Neural progenitor cell (in vitro differentiated cells): ENCODE data around the gene LRRC74A. TPM values are rescaled to one million over a fixed set of nuclear protein-coding genes. Genes with fewer than 3 reads are reported as not detected.

Source experiments
- DNase-seq: peaks from one replicate; pipeline ENCODE4 v3.0.0-alpha.2; 2016; ENCODE audit warnings: low spot score
- H2AFZ ChIP-seq: fragments of 200-600 bp; sonication (generic); replicated peaks from 2 replicates; pipeline ENCODE4 v1.6.1; 2016; ENCODE audit warnings: antibody characterized with exemption
- H3F3A ChIP-seq: fragments of 200-600 bp; sonication (generic); 2 replicates; pipeline ENCODE4 v1.6.1; 2016; ENCODE audit warnings: antibody characterized with exemption, low read depth
- H3K27ac ChIP-seq: fragments of 200-600 bp; sonication (generic); 2 replicates; pipeline ENCODE4 v1.5.1; 2016; ENCODE audit warnings: mild to moderate bottlenecking
- H3K27me3 ChIP-seq: fragments of 200-600 bp; sonication (generic); 2 replicates; pipeline ENCODE4 v1.6.1; 2016; ENCODE audit warnings: mild to moderate bottlenecking, moderate library complexity
- H3K36me3 ChIP-seq: fragments of 200-600 bp; sonication (generic); 2 replicates; pipeline ENCODE4 v1.5.1; 2016
- H3K4me1 ChIP-seq: fragments of 200-600 bp; sonication (generic); 2 replicates; pipeline ENCODE4 v1.6.1; 2016; ENCODE audit warnings: mixed run types
- H3K4me2 ChIP-seq: fragments of 200-600 bp; sonication (generic); 2 replicates; pipeline ENCODE4 v1.6.1; 2016
- H3K4me3 ChIP-seq: fragments of 200-600 bp; sonication (generic); 2 replicates; pipeline ENCODE4 v1.5.1; 2016
- H3K79me2 ChIP-seq: fragments of 200-600 bp; sonication (generic); 2 replicates; pipeline ENCODE4 v1.6.1; 2016; ENCODE audit warnings: low read depth
- H3K9ac ChIP-seq: fragments of 200-600 bp; sonication (generic); 2 replicates; pipeline ENCODE4 v1.6.1; 2016
- H3K9me3 ChIP-seq: fragments of 200-600 bp; sonication (generic); 2 replicates; pipeline ENCODE4 v1.5.1; 2016; ENCODE audit warnings: low read depth
- H4K20me1 ChIP-seq: fragments of 200-600 bp; sonication (generic); 2 replicates; pipeline ENCODE4 v1.6.1; 2016; ENCODE audit warnings: low read depth
- H3K27ac Mint-ChIP-seq: 3 replicates; pipeline ENCODE4 v1.8.0; 2021; ENCODE audit warnings: mixed read lengths
- H3K27me3 Mint-ChIP-seq: 2 replicates; pipeline ENCODE4 v1.8.0; 2022; ENCODE audit warnings: low read depth, mild to moderate bottlenecking, inconsistent platforms, moderate library complexity, mixed read lengths; ENCODE audit not compliant: insufficient read depth
- H3K36me3 Mint-ChIP-seq: 3 replicates; pipeline ENCODE4 v1.8.0; 2021; ENCODE audit warnings: mixed read lengths
- H3K4me1 Mint-ChIP-seq: 3 replicates; pipeline ENCODE4 v1.8.0; 2021; ENCODE audit warnings: mixed read lengths
- H3K4me3 Mint-ChIP-seq: 3 replicates; pipeline ENCODE4 v1.8.0; 2021; ENCODE audit warnings: mild to moderate bottlenecking, moderate library complexity, mixed read lengths
- H3K9me3 Mint-ChIP-seq: 3 replicates; pipeline ENCODE4 v1.8.0; 2020; ENCODE audit warnings: mixed read lengths
- CTCF ChIP-seq: fragments of 200-600 bp; sonication (generic); IDR thresholded peaks from 2 replicates; pipeline ENCODE4 v1.5.1; 2017; ENCODE audit warnings: antibody characterized with exemption, mild to moderate bottlenecking
- EZH2 ChIP-seq: fragments of 200-600 bp; sonication (generic); IDR thresholded peaks from 2 replicates; pipeline ENCODE4 v1.6.1; 2017; ENCODE audit warnings: antibody characterized with exemption, mild to moderate bottlenecking, moderate library complexity
- EZH2phosphoT487 ChIP-seq: fragments of 200-600 bp; sonication (generic); IDR thresholded peaks from 2 replicates; pipeline ENCODE4 v1.6.1; 2017; ENCODE audit warnings: antibody characterized with exemption
- total RNA-seq: library from RNA; depleted of rRNA; stranded (reverse); fragments of >200 nt; gene quantifications from 2 replicates; pipeline ENCODE4 v1.2.3, GENCODE V29; 2015; ENCODE audit warnings: low replicate concordance

The LRRC74A gene
- total RNA-seq, 1 donor from 2014 or later = not detected

GRCh38 chr14:76827696-76828296 is 1.6 kb downstream of the LRRC74A start:
- H3F3A ChIP-seq = no peaks in the 10 kb centered on the region
- TF ChIP-seq CTCF (no peak), EZH2phosphoT487 (no peak), EZH2 (no peak)
- peaks cover 20% of the 10 kb centered on the region for H3K4me1 ChIP-seq
- no peaks in the 10 kb centered on the region for H3K9me3 ChIP-seq
- peaks cover 7% of the 10 kb centered on the region for H3K27me3 Mint-ChIP-seq
- H3K27ac ChIP-seq = no peak overlapping the region
- no peak overlapping the region for H3K4me2 ChIP-seq
- H2AFZ ChIP-seq = no peak overlapping the region
- H3K36me3 Mint-ChIP-seq = peaks cover 2% of the 10 kb centered on the region
- H4K20me1 ChIP-seq = no peaks in the 10 kb centered on the region
- no peaks in the 10 kb centered on the region for H3K9me3 Mint-ChIP-seq
- no peak overlapping the region for H3K9ac ChIP-seq
- no peak for DNase-seq
- H3K27me3 ChIP-seq = no peaks in the 10 kb centered on the region
- H3K4me3 ChIP-seq = no peak overlapping the region
- no peaks in the 10 kb centered on the region for H3K36me3 ChIP-seq
- peaks cover 14% of the 10 kb centered on the region for H3K4me1 Mint-ChIP-seq
- H3K27ac Mint-ChIP-seq = no peak overlapping the region
- H3K79me2 ChIP-seq = no peaks in the 10 kb centered on the region
- H3K4me3 Mint-ChIP-seq = no peak overlapping the region

- TF ChIP-seq EZH2phosphoT487 (no peak), CTCF (no peak), EZH2 (no peak)
- Histone ChIP-seq H2AFZ (peak overlapping the region; percentile 74), H3K9me3 (no peaks in the 10 kb centered on the region), H3K4me1 (peaks cover 20% of the 10 kb centered on the region), H3K4me2 (no peak overlapping the region), H3K4me3 (no peak overlapping the region), H4K20me1 (no peaks in the 10 kb centered on the region), H3F3A (no peaks in the 10 kb centered on the region), H3K27me3 (no peaks in the 10 kb centered on the region), H3K27ac (no peak overlapping the region), H3K79me2 (no peaks in the 10 kb centered on the region), H3K9ac (no peak overlapping the region), H3K36me3 (no peaks in the 10 kb centered on the region)
- H3K4me3 Mint-ChIP-seq = no peak overlapping the region
- H3K4me1 Mint-ChIP-seq = peaks cover 15% of the 10 kb centered on the region
- H3K27ac Mint-ChIP-seq = peak overlapping the region; percentile 57
- H3K9me3 Mint-ChIP-seq = no peaks in the 10 kb centered on the region
- H3K36me3 Mint-ChIP-seq = peaks cover 2% of the 10 kb centered on the region
- DNase-seq = no peak
- peaks cover 7% of the 10 kb centered on the region for H3K27me3 Mint-ChIP-seq
Observed at GRCh38 chr14:76828339-76829012, 2.3 kb downstream of the LRRC74A start.

GRCh38 chr14:76829013-76829365 is 2.8 kb downstream of the LRRC74A start:
- peaks cover 21% of the 10 kb centered on the region for H3K4me1 ChIP-seq
- H3K9me3 ChIP-seq = no peaks in the 10 kb centered on the region
- H3K27ac Mint-ChIP-seq = peak overlapping the region; percentile 57
- H2AFZ ChIP-seq = peak overlapping the region; percentile 74
- H3K4me3 Mint-ChIP-seq = no peak overlapping the region
- no peak for DNase-seq
- H3K27ac ChIP-seq = no peak overlapping the region
- H3K9me3 Mint-ChIP-seq = no peaks in the 10 kb centered on the region
- H3K4me1 Mint-ChIP-seq = peaks cover 17% of the 10 kb centered on the region
- peaks cover 7% of the 10 kb centered on the region for H3K27me3 Mint-ChIP-seq
- peaks cover 2% of the 10 kb centered on the region for H3K36me3 Mint-ChIP-seq
- H3K79me2 ChIP-seq = no peaks in the 10 kb centered on the region
- H3K4me2 ChIP-seq = no peak overlapping the region
- no peak overlapping the region for H3K9ac ChIP-seq
- H3K36me3 ChIP-seq = no peaks in the 10 kb centered on the region
- no peak for TF ChIP-seq EZH2phosphoT487
- no peak for TF ChIP-seq EZH2
- no peak for TF ChIP-seq CTCF
- H4K20me1 ChIP-seq = no peaks in the 10 kb centered on the region
- H3K27me3 ChIP-seq = no peaks in the 10 kb centered on the region
- H3K4me3 ChIP-seq = no peak overlapping the region
- no peaks in the 10 kb centered on the region for H3F3A ChIP-seq
